Endometrial microvascular endothelial cells (primary cell): Measurements from ENCODE around the gene KSR1. TPM values are rescaled to one million over a fixed set of nuclear protein-coding genes. Genes with fewer than 3 reads are reported as not detected.

ENCODE experiments used
- in situ Hi-C: cut with HindIII; loops from 2 replicates; pipeline ENCODE4 v1.10.0; 2017; ENCODE audit warnings: low sequenced_read_pairs, low pct_unique_long_range_greater_than_20kb; ENCODE audit errors: inconsistent ontology term
- total RNA-seq: library from RNA; depleted of rRNA; stranded (reverse); fragments of >200 nt; gene quantifications from one replicate; pipeline ENCODE4 v1.2.3, GENCODE V29; 2015; ENCODE audit errors: inconsistent ontology term

KSR1 gene
- total RNA-seq, 1 donor from 2014 or later: 29.9 TPM

- in situ Hi-C loops: no loop called here
Measured at GRCh38 chr17:27590864-27591263, 134.6 kb downstream of the KSR1 start.

GRCh38 chr17:27591986-27592385 is 135.7 kb downstream of the KSR1 start:
- in situ Hi-C loops: no loop called here

- in situ Hi-C loops: no loop called here
Measured at GRCh38 chr17:27593232-27593856, 137.1 kb downstream of the KSR1 start.

- in situ Hi-C loops: no loop called here
Measured at GRCh38 chr17:27593857-27594255, 137.6 kb downstream of the KSR1 start.

- in situ Hi-C loops: no loop called here
Measured at GRCh38 chr17:27595208-27595607, 139.0 kb downstream of the KSR1 start.

DNA sequence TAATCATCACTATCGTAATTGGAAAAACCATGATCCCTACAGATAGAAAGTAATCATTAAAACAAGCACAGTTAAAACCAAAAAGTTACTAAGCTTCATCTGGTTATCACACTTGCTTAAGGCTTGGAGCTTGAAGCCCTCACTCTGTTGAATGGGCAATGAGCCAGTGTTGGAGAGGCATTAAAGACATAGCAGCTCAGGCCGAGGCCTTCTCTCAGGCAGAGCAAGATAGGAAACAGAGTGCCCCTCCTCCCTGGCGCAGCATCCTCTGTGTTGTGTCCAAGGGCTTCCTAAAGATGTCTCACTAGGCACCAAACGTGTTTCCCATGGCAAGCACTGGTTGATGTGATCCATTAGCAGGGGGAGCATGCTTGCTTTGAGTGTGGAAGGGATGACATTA is 139.8 kb downstream of the KSR1 start:
- in situ Hi-C loops: no loop called here

- in situ Hi-C loops: no loop called here
Measured at GRCh38 chr17:27596566-27597187, 140.4 kb downstream of the KSR1 start.

DNA sequence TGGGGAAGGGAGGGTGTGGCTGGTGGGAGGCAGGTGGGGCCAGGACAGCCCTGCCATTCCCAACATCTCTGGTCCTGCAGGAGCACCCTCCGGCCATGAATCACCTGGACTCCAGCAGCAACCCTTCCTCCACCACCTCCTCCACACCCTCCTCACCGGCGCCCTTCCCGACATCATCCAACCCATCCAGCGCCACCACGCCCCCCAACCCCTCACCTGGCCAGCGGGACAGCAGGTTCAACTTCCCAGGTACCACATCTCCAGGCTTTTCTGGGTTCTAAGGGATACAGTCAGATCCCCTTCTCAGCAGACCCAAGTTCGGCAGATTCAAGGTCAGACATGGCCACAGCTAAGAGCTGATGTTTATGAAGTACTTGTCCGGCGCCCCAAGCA is 140.9 kb downstream of the KSR1 start:
- in situ Hi-C loops: no loop called here

- in situ Hi-C loops: no loop called here
Measured at GRCh38 chr17:27597783-27598320, 141.6 kb downstream of the KSR1 start.

DNA sequence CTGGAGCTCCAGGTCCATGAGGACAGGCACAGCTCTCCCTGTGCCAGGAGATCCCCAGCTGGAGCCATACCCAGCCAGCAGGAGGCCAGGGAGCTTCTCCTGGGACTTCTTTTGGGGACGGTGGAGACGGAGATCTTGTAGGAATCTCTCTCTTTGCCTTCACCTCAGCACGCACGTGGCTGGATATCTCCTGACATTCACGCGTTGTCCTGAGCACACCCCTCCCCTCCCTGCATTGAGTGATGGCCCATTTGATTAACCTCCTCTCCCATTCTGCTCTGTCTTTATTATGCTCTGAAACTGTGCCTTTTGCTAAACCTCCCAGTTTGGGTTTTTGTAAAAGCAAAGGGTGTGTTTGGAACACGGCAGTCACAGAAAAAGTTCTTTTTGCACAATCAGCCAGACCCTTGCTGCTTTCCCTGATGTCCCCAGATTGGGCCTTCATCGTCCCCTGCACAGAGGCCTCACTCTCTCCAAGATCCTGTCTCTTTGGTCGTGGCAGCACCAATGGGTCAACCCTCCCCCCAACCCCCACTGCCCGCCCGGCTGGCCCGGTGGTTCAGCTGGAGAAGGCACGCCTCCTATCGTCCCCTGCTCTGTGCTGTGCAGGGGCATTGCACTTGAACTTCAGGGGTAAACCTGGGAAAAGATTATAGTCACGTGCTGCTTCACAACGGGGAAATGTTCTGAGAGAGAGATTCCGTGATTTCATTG is 142.2 kb downstream of the KSR1 start:
- in situ Hi-C loops: no loop called here

- in situ Hi-C loops: no loop called here
Measured at GRCh38 chr17:27600471-27600870, 144.2 kb downstream of the KSR1 start.

DNA sequence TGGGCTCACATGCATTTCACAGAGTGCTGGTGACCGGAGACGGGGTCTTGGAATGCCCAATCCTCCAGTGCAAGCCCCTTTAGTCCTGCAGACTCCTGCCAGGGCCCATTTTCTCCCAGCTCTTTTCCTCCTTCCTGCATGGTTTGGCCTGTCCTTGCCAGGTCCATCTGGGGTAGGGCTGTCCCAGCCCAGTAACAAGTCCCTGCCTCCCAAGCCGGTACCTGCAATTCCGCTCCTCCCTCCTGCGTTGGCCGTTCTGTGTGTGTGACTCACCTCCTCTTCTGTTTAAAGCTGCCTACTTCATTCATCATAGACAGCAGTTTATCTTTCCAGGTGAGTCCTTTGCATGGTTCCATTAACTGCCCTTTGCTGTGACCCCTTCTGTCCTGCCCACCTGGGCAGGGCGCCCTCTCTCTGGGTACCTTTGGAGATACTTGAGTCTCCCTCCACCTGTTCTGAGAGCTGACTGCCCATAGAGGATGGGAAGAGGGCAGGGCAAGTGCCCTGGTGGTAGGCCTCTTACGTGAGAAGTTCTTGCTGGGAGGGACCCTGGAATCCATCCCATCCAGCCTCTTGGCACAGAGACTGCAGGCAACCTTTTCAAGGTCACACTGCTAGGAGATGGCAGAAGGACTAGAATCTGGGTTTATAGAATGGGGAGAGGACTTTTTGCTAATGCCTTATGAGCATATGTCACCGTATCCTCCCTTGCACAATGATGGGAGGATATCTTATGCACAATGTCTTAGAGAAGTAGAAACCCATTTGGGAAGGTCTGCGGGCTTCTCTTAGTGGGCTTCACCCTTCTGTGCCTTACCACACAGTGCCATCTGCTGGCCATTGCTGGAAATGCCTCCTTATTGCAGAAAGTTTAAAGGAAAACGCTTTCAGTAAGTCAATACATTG is 145.1 kb downstream of the KSR1 start:
- in situ Hi-C loops: no loop called here

DNA sequence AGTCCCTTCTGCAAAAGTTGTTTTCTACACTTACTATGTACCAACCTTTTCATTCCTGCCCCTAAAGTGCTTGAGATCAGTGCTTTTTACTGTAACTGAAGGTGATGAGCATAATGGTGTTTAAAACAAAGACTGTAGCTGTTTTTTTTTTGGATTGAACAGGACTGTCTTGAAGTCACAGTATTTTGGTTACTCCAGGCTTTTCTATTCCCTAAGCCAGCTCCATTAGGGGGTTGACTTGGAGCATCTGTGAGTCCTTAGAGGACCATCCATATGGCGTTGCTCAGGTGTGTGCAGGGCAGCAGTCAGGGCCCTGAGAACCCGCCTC is 145.7 kb downstream of the KSR1 start:
- in situ Hi-C loops: no loop called here

GRCh38 chr17:27602721-27603420 is 146.6 kb downstream of the KSR1 start:
- in situ Hi-C loops: no loop called here

DNA sequence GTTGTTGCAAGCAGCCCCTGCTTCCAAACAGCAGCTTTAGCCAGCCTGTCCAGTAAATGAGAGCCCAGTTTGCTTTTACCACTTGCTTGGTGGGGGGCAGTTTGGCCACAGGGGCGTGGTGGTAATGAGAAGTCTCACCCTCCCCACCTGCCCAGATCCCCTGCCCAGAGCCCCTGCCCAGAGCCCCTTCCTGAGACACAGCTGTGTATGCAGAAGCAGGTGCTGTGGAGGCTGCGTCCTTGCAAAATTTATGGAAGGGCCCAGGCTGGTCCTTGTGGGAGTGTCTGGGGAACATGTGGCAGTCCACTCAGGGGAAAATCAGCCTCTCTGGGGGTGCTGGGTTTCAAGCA is 147.1 kb downstream of the KSR1 start:
- in situ Hi-C loops: no loop called here

GRCh38 chr17:27603880-27604794 is 147.9 kb downstream of the KSR1 start:
- in situ Hi-C loops: no loop called here

GRCh38 chr17:27605409-27605808 is 149.2 kb downstream of the KSR1 start:
- in situ Hi-C loops: no loop called here
